Measurements from ENCODE around the gene IRF7.

Gene IRF7

DNA sequence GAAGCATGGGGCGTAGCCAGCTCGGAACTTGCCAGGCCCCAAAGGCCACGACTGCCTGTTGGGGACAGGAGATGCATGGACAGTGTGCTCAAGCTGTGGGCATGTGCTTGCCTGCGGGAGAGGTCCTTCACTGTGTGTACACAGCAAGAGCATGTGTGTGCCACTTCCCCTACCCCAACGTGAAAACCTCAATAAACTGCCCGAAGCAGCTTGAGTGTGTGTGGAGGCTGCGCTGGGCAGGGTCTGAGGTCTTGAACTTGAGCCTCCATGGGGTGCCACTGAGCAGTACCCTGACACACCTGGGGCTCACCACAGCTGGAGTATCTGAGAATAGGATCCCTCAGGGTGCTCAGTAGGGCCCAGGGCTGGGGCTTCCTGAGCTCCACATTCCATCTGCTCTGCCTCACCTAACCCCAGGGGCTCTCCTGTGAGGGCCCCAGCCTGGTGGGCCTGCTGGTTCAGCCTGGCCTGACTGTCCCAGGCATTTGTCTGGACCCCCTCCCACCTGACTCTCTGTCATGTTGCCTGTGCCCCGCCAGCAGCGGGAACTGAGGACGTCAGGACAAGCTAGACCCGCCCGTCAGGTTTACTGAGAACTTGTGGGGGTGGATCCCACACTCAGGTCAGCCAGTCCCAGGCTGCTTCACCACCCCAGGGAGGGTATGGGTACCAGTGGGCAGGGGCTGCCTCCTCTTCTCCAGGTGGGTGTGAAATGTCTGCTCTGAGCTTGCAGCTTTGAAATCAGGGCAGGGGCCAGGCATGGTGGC is 51.8 kb downstream of the IRF7 start:
- no peak for DNase-seq (ENCODE audit: low read depth in 2 of 2)

- DNase-seq (ENCODE audit: low read depth in 2 of 2) = no peak
Observed at GRCh38 chr11:563066-563811, 52.5 kb downstream of the IRF7 start.
